Stimulated activated naive CD4-positive, alpha-beta T cell treated with Interleukin-2 at 50 U/mL for 16 hours (primary cell): Measurements from ENCODE around the gene TTLL6.

ENCODE experiments used
- DNase-seq: peaks from one replicate; lab custom pipeline; 2025; lab: John Stamatoyannopoulos, UW

Gene TTLL6

GRCh38 chr17:48737330-48738043, 79.5 kb downstream of the TTLL6 start:
- no peak for DNase-seq

- DNase-seq = no peak
These were observed 82.0 kb downstream of the TTLL6 start for GRCh38 chr17:48735062-48735351.

GRCh38 chr17:48734333-48735061, 82.5 kb downstream of the TTLL6 start:
- no peak for DNase-seq

GRCh38 chr17:48733632-48734328, 83.2 kb downstream of the TTLL6 start:
- DNase-seq = no peak

- DNase-seq = no peak
These were observed 84.1 kb downstream of the TTLL6 start for GRCh38 chr17:48732688-48733629.

- DNase-seq = no peak
These were observed 85.7 kb downstream of the TTLL6 start for GRCh38 chr17:48731355-48731754.

GRCh38 chr17:48730240-48730550, 86.8 kb downstream of the TTLL6 start:
- DNase-seq = no peak

GRCh38 chr17:48729335-48730239, 87.4 kb downstream of the TTLL6 start:
- DNase-seq = no peak

GRCh38 chr17:48728232-48729231, 88.5 kb downstream of the TTLL6 start, which contains the start of gene HOXB13:
Gene HOXB13 (minus strand): TSS chr17:48728750. CDS start chr17:48728593, 157 bp downstream.
- peak; percentile 12 for DNase-seq

GRCh38 chr17:48727415-48728175, 89.4 kb downstream of the TTLL6 start:
- no peak for DNase-seq

- DNase-seq = no peak
These were observed 90.1 kb downstream of the TTLL6 start for GRCh38 chr17:48726916-48727286.

GRCh38 chr17:48726114-48726915, 90.7 kb downstream of the TTLL6 start:
- no peak for DNase-seq

- DNase-seq = no peak
These were observed 91.6 kb downstream of the TTLL6 start for GRCh38 chr17:48725288-48726064.

GRCh38 chr17:48725004-48725287, 92.1 kb downstream of the TTLL6 start:
- no peak for DNase-seq

GRCh38 chr17:48724251-48725003, 92.6 kb downstream of the TTLL6 start:
- peak; percentile 62 for DNase-seq

- DNase-seq = no peak
These were observed 93.4 kb downstream of the TTLL6 start for GRCh38 chr17:48723423-48724250.
